Stimulated activated naive B cell treated with anti-CD40 and anti-IgM and Interleukin-4, amounts not matched to agents 10 μg/mL and 1 μg/mL and 100 μg/mL, for 72 hours (primary cell): ENCODE measurements around the gene LEF1.
A peak's percentile ranks its signal among the peaks of the same experiment; 100 is the strongest.
"Not testable (repeated sequence)": the region's sequence is repeated elsewhere in the genome, so short reads cannot be mapped to it uniquely, and the experiment has no call there.

Experiments
- ATAC-seq, 2 donors: fragments of 150-1000 bp; cut with Tn5 transposase; replicated peaks; 2 replicates each; pipeline ENCODE4 v1.10.0; 2021; ENCODE audit warnings: moderate library complexity in 1 of 2
- DNase-seq: peaks from one replicate; pipeline ENCODE4 v3.0.0; 2021
- H3K27ac Mint-ChIP-seq: one replicate; pipeline ENCODE4 v1.8.0; 2022; ENCODE audit warnings: mild to moderate bottlenecking, mixed read lengths
- H3K27me3 Mint-ChIP-seq, 2 donors: one replicate each; pipeline ENCODE4 v1.8.0; 2022; ENCODE audit warnings: mixed read lengths in 2 of 2
- H3K36me3 Mint-ChIP-seq, 2 donors: one replicate each; pipeline ENCODE4 v1.8.0; 2022; ENCODE audit warnings: mixed read lengths in 2 of 2, mild to moderate bottlenecking in 1 of 2
- H3K4me1 Mint-ChIP-seq, 2 donors: one replicate each; pipeline ENCODE4 v1.8.0; 2022; ENCODE audit warnings: mixed read lengths in 2 of 2, mild to moderate bottlenecking in 1 of 2
- H3K4me3 Mint-ChIP-seq, 2 donors: one replicate each; pipeline ENCODE4 v1.8.0; 2022; ENCODE audit warnings: mild to moderate bottlenecking in 2 of 2, mixed read lengths in 2 of 2, moderate library complexity in 1 of 2
- H3K9me3 Mint-ChIP-seq, 2 donors: one replicate each; pipeline ENCODE4 v1.8.0; 2022; ENCODE audit warnings: mixed read lengths in 2 of 2, mild to moderate bottlenecking in 1 of 2

The LEF1 gene

GRCh38 chr4:108029016-108029720 is 139.6 kb downstream of the LEF1 start:
- DNase-seq, result no peak
- peaks cover 27 to 53% of the 10 kb centered on the region in 2 donors for H3K36me3 Mint-ChIP-seq
- no peak for ATAC-seq
- H3K9me3 Mint-ChIP-seq, result no peaks in the 10 kb centered on the region
- no peak overlapping the region for H3K4me3 Mint-ChIP-seq
- H3K27me3 Mint-ChIP-seq, result no peaks in the 10 kb centered on the region
- peak overlapping the region; percentile 91 for H3K27ac Mint-ChIP-seq
- H3K4me1 Mint-ChIP-seq, result peaks cover 6 to 18% of the 10 kb centered on the region in 2 donors

DNA sequence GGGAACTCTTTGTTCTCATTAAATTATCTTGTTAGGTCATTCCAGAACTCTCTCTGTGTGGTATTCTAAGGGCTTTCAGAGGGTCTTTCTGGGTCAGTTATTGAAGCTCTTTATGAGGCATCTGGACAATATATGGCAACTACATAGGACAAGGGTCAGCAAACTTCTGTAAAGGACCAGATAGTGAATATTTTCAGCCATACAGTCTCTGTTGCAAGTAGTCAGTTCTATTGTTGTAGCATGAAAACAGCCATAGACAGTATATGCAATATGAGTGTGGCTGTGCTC is 143.9 kb downstream of the LEF1 start:
- H3K36me3 Mint-ChIP-seq, result peaks cover 24 to 54% of the 10 kb centered on the region in 2 donors
- H3K4me1 Mint-ChIP-seq, result peaks cover 6 to 10% of the 10 kb centered on the region in 2 donors
- ATAC-seq (no peak), DNase-seq (no peak)
- no peak overlapping the region for H3K27ac Mint-ChIP-seq
- H3K9me3 Mint-ChIP-seq, result no peaks in the 10 kb centered on the region
- H3K27me3 Mint-ChIP-seq, result no peaks in the 10 kb centered on the region
- no peak overlapping the region for H3K4me3 Mint-ChIP-seq

GRCh38 chr4:108024085-108024877 is 144.5 kb downstream of the LEF1 start:
- no peak for DNase-seq

GRCh38 chr4:108018884-108019187 is 149.9 kb downstream of the LEF1 start:
- Mint-ChIP-seq H3K27ac (no peak overlapping the region), H3K27me3 (no peaks in the 10 kb centered on the region), H3K9me3 (no peaks in the 10 kb centered on the region), H3K36me3 (peaks cover 27 to 43% of the 10 kb centered on the region in 2 donors), H3K4me3 (no peak overlapping the region), H3K4me1 (peaks cover 2 to 14% of the 10 kb centered on the region in 2 donors)
- ATAC-seq (no peak), DNase-seq (no peak)

More at GRCh38 chr4:108024085-108024877, 144.5 kb downstream of the LEF1 start:
- H3K9me3 Mint-ChIP-seq, result no peaks in the 10 kb centered on the region
- no peaks in the 10 kb centered on the region for H3K27me3 Mint-ChIP-seq
- no peak overlapping the region for H3K27ac Mint-ChIP-seq
- no peak overlapping the region for H3K4me3 Mint-ChIP-seq
- peaks cover 25 to 54% of the 10 kb centered on the region in 2 donors for H3K36me3 Mint-ChIP-seq
- no peak for ATAC-seq
- peaks cover 3 to 10% of the 10 kb centered on the region in 2 donors for H3K4me1 Mint-ChIP-seq

GRCh38 chr4:108018040-108018883 is 150.5 kb downstream of the LEF1 start:
- H3K27me3 Mint-ChIP-seq, result no peaks in the 10 kb centered on the region
- peak overlapping the region; percentile 80 for H3K27ac Mint-ChIP-seq
- ATAC-seq (peak; percentile 74 to 82), DNase-seq (peak; percentile 58)
- no peaks in the 10 kb centered on the region for H3K9me3 Mint-ChIP-seq
- H3K4me1 Mint-ChIP-seq, result peaks cover 2 to 14% of the 10 kb centered on the region in 2 donors
- H3K36me3 Mint-ChIP-seq, result peaks cover 27 to 43% of the 10 kb centered on the region in 2 donors
- H3K4me3 Mint-ChIP-seq, result no peak overlapping the region

DNA sequence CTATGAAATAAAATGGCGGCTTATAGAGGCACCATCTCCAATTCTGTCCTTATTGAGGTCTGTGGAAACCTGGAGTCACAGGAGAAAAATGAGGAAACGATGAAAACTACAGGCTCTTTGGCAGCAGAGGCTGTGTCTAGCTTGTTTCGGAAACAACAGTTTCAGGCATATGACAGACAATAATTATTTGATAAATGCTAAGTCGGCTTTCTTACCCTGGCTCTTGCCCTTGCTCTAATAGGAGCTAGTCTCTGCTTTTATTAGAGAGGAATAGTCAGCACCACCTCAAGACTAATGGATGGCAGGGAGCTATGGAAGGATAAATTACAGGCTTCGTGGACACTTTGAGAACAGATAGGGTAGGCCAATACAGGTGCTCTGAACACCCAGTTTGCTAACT is 154.8 kb downstream of the LEF1 start:
- DNase-seq, result no peak
- ATAC-seq, result no peak
- Mint-ChIP-seq H3K27ac (no peak overlapping the region), H3K27me3 (no peaks in the 10 kb centered on the region), H3K4me1 (peaks cover 4 to 12% of the 10 kb centered on the region in 2 donors), H3K9me3 (no peaks in the 10 kb centered on the region), H3K4me3 (no peak overlapping the region), H3K36me3 (peaks cover 25 to 48% of the 10 kb centered on the region in 2 donors)

DNA sequence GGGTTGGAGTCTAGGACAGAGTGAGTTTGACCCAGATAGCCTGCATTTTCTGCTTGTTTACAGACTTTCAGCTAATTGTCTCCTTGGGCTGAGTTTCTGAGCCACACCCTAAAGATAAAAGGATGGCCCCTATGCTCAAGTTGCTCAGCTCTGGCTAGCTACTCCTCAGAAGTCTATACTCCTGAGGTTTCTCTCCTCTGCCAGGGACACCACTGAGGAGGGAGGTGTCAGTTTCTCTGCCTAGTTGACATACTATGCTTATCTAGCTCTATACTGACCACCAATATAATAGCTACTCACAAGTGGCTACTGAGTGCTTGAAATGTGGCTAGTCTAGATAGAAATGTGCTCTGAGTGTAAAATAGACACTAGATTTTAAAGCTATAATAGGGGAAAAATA is 155.4 kb downstream of the LEF1 start:
- DNase-seq (no peak), ATAC-seq (no peak)
- Mint-ChIP-seq H3K27me3 (no peaks in the 10 kb centered on the region), H3K27ac (no peak overlapping the region), H3K9me3 (no peaks in the 10 kb centered on the region), H3K36me3 (peaks cover 23 to 48% of the 10 kb centered on the region in 2 donors), H3K4me3 (no peak overlapping the region), H3K4me1 (peaks cover 2 to 7% of the 10 kb centered on the region in 2 donors)

- not testable (repeated sequence) for H3K4me3 Mint-ChIP-seq, H3K27ac Mint-ChIP-seq, H3K4me1 Mint-ChIP-seq, H3K27me3 Mint-ChIP-seq, ATAC-seq, H3K9me3 Mint-ChIP-seq, DNase-seq
- peaks cover 23 to 48% of the 10 kb centered on the region in 2 donors for H3K36me3 Mint-ChIP-seq
Measured at GRCh38 chr4:108012382-108012781, 156.3 kb downstream of the LEF1 start.

DNA sequence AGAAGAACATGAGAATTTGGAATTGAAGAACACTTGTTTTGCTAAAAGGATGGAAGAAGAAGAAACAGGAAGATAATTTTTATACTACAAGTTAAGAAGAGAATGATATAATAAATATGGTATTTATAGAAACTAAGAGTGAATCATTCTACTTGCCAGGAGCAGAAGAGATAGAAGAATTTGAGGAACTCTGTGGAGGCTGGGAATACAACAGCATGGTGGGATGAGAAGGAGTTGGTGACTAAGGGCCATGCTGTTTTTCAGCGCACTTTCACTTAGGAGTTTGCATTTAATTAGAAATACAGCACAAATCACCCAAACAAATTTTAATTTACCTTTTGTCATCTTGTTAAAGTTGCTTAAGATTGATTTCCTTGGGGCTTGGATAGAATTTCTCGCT is 158.6 kb downstream of the LEF1 start:
- Mint-ChIP-seq H3K4me1 (peaks cover 6 to 14% of the 10 kb centered on the region in 2 donors), H3K36me3 (peaks cover 21 to 45% of the 10 kb centered on the region in 2 donors), H3K27ac (no peak overlapping the region), H3K27me3 (no peaks in the 10 kb centered on the region), H3K9me3 (no peaks in the 10 kb centered on the region), H3K4me3 (no peak overlapping the region)
- ATAC-seq (no peak), DNase-seq (no peak)

GRCh38 chr4:108008721-108009120 is 160.0 kb downstream of the LEF1 start:
- ATAC-seq, result no peak
- peaks cover 21 to 34% of the 10 kb centered on the region in 2 donors for H3K36me3 Mint-ChIP-seq
- peaks cover 10 to 25% of the 10 kb centered on the region in 2 donors for H3K4me1 Mint-ChIP-seq
- no peak for DNase-seq
- H3K9me3 Mint-ChIP-seq, result no peaks in the 10 kb centered on the region
- peak overlapping the region; percentile 32 for H3K27ac Mint-ChIP-seq
- H3K27me3 Mint-ChIP-seq, result no peaks in the 10 kb centered on the region
- no peak overlapping the region for H3K4me3 Mint-ChIP-seq

GRCh38 chr4:108007984-108008383 is 160.7 kb downstream of the LEF1 start:
- Mint-ChIP-seq H3K9me3 (no peaks in the 10 kb centered on the region), H3K4me3 (no peak overlapping the region), H3K36me3 (peaks cover 24 to 34% of the 10 kb centered on the region in 2 donors), H3K27me3 (no peaks in the 10 kb centered on the region), H3K27ac (no peak overlapping the region), H3K4me1 (peaks cover 12 to 31% of the 10 kb centered on the region in 2 donors)
- DNase-seq (no peak), ATAC-seq (no peak)

- Mint-ChIP-seq H3K4me1 (peaks cover 11 to 25% of the 10 kb centered on the region in 2 donors), H3K27ac (no peak overlapping the region), H3K36me3 (peaks cover 24 to 26% of the 10 kb centered on the region in 2 donors), H3K9me3 (no peaks in the 10 kb centered on the region), H3K27me3 (no peaks in the 10 kb centered on the region), H3K4me3 (no peak overlapping the region)
- ATAC-seq (peak in 1 of 2 donors; percentile 27), DNase-seq (no peak)
Measured at GRCh38 chr4:108006361-108006760, 162.4 kb downstream of the LEF1 start.

DNA sequence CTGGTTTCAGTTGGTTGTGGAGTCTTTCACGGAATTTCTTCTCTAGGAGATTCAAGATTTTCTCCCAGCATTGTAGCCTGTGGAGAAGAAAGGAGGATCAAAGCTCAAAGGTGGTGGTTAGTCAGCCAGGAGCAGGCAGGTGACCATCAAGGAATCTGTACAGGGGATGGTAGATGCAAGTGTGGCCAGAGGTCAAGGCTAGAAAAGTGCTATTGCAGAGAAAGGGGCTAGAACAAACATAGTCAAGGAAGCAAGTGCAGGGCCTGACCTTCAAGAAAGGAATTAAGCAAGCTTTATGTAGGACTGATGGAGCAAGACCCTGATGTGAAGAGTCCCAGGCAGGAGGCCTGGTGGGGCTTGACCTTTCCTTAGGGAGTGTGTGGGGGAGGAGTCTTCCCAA is 162.9 kb downstream of the LEF1 start:
- no peak overlapping the region for H3K27ac Mint-ChIP-seq

DNA sequence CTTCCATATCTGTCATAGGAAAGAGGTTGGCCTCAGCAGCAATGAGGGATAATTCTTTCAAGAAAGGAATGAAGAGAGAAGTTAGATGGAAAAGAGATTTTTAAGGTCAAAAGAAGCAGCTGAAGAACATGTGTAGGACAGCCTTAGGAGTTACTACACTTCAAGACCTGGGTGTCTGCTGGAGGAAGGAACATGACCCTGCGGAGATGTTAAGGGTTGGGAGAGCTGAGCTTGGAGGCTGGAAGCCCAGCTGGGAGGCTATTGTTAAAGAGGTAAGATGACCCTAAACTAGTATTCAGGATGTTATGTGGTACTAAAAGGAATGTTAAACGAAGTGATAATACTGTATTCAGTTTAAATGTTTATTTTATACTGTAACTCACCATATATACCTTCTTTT is 164.1 kb downstream of the LEF1 start:
- Mint-ChIP-seq H3K27ac (no peak overlapping the region), H3K4me1 (peaks cover 12 to 25% of the 10 kb centered on the region in 2 donors), H3K27me3 (no peaks in the 10 kb centered on the region), H3K4me3 (no peak overlapping the region), H3K9me3 (no peaks in the 10 kb centered on the region), H3K36me3 (peaks cover 25 to 29% of the 10 kb centered on the region in 2 donors)
- ATAC-seq (no peak), DNase-seq (no peak)

More for the DNA sequence above, 162.9 kb downstream of the LEF1 start:
- Mint-ChIP-seq H3K4me1 (peaks cover 12 to 25% of the 10 kb centered on the region in 2 donors), H3K36me3 (peaks cover 22 to 25% of the 10 kb centered on the region in 2 donors), H3K4me3 (no peak overlapping the region), H3K9me3 (no peaks in the 10 kb centered on the region), H3K27me3 (no peaks in the 10 kb centered on the region)
- DNase-seq (no peak), ATAC-seq (no peak)
